Cardiac muscle cell (in vitro differentiated cells and primary cell): ENCODE results near the gene ELAPOR2. TPM values are rescaled to one million over a fixed set of nuclear protein-coding genes. Genes with fewer than 3 reads are reported as not detected.

Experiments used
- DNase-seq, 2 donors: peaks; one replicate each; pipeline versions ENCODE4 v3.0.0 to v3.0.0-alpha.2; 2010 to 2017; ENCODE audit warnings: low read depth in 1 of 2, low spot score in 1 of 2
- H3K27ac ChIP-seq: fragments of 200-600 bp; sonication (generic); 2 replicates; pipeline ENCODE4 v1.5.1; 2016
- H3K27me3 ChIP-seq: fragments of 200-600 bp; sonication (generic); 2 replicates; pipeline ENCODE4 v1.6.0; 2016; ENCODE audit warnings: control low read depth
- H3K36me3 ChIP-seq: fragments of 200-600 bp; sonication (generic); 2 replicates; pipeline ENCODE4 v1.5.1; 2016; ENCODE audit warnings: control low read depth
- H3K4me1 ChIP-seq: fragments of 200-600 bp; sonication (generic); 2 replicates; pipeline ENCODE4 v1.8.1; 2017; ENCODE audit warnings: low read depth, mild to moderate bottlenecking, mixed run types
- H3K4me3 ChIP-seq: fragments of 200-600 bp; sonication (generic); 2 replicates; pipeline ENCODE4 v1.5.1; 2016; ENCODE audit warnings: mild to moderate bottlenecking
- H3K9me3 ChIP-seq: fragments of 200-600 bp; sonication (generic); 2 replicates; pipeline ENCODE4 v1.5.1; 2017; ENCODE audit warnings: low read depth, mild to moderate bottlenecking, control low read depth
- polyA plus RNA-seq: library from polyadenylated mRNA; unstranded; fragments of >200 nt; fragmentation: Nextera tagmentation; extraction: Ambion mirVana; gene quantifications from 2 replicates; pipeline ENCODE4 v1.2.1, GENCODE V29; 2016
- total RNA-seq: library from RNA; depleted of rRNA; stranded (reverse); fragments of >200 nt; gene quantifications from 2 replicates; pipeline ENCODE4 v1.2.3, GENCODE V29; 2016
- TF ChIP-seq, protein P1 (sequence below): IDR thresholded peaks from 2 replicates; pipeline ENCODE4 v1.5.1; 2012; ENCODE audit warnings: low read depth, mild to moderate bottlenecking, low read length

Gene ELAPOR2
- total and polyA plus RNA-seq, 2 experiments from 2014 or later = 35.8 to 50.6 TPM

DNA sequence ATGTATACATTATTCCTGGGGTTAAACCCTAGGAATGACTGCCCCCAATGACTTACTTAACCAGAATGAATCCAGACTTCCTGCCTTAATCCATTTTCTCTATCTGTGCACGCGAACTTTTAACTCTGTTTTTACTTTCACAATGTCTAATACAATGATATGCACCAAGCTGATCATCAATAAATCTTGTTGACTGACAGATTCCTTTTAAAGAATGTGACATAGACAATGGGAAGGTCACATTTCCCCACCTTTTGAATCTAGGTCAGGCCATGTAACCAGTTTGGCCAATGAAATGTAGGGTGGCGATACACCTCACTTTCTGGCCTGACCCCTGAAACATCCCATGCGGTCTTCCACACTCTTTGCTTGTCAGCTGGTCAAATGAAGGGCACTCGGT, 23.2 kb upstream of the ELAPOR2 start:
- no peaks in the 10 kb centered on the region for H3K36me3 ChIP-seq
- H3K4me3 ChIP-seq = no peak overlapping the region
- no peak overlapping the region for H3K27ac ChIP-seq
- TF ChIP-seq, protein P1, sequence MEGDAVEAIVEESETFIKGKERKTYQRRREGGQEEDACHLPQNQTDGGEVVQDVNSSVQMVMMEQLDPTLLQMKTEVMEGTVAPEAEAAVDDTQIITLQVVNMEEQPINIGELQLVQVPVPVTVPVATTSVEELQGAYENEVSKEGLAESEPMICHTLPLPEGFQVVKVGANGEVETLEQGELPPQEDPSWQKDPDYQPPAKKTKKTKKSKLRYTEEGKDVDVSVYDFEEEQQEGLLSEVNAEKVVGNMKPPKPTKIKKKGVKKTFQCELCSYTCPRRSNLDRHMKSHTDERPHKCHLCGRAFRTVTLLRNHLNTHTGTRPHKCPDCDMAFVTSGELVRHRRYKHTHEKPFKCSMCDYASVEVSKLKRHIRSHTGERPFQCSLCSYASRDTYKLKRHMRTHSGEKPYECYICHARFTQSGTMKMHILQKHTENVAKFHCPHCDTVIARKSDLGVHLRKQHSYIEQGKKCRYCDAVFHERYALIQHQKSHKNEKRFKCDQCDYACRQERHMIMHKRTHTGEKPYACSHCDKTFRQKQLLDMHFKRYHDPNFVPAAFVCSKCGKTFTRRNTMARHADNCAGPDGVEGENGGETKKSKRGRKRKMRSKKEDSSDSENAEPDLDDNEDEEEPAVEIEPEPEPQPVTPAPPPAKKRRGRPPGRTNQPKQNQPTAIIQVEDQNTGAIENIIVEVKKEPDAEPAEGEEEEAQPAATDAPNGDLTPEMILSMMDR = no peak
- DNase-seq = no peak
- no peaks in the 10 kb centered on the region for H3K27me3 ChIP-seq
- no peaks in the 10 kb centered on the region for H3K4me1 ChIP-seq
- H3K9me3 ChIP-seq = no peaks in the 10 kb centered on the region

DNA sequence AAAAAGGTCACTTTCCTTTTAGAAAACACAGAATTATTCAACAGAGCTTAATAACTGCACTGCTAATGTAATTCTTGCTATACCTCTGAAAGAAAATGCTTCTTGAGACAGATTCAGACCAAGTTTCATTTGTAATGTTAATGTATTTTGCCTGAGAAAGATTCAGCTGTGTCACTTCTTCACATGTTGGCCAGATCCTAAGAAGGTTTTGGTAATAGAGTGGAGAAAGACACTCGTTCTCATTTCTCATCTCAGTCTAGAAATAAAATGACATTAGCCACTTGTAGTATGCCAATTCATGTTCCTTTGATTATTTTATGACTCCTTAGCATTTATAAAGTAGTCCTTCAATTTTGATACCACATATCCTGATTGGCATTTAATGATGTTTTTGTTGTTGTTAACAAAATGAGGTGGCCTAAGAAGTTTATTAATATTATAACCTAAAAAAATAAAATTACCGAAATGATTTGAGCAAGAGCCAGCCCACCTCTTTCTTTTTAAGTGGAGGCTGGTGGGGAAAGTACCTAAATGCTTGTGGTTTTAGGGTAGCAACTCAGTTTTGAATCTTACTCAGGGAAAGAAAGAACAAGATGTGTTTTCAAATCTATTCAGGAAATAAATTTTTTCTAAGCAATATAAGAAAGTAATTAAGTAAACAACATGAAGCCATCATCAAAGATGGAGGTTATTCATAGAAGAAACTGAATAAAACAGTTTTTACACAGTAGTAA, 16.4 kb upstream of the ELAPOR2 start:
- no peak for DNase-seq
- TF ChIP-seq, protein P1 = no peak

DNA sequence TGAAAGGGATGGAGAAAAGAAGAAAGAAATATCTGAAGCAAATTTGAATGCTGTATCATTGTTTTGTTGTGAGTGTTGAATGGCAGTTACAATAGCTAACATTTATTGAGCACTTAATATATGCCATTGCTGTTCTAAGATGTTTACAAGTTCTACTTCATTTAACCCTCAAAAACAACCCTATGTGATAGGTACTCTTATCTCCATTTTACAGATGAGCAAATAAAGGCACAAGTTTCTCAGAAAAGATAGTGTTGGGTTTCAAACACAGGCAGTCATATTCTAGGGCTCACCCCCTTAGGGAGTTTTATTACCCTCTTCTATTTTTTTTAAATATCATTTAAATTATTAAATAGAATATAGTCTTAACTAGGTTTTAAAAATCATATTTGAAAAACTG, 8.3 kb upstream of the ELAPOR2 start:
- no peak for DNase-seq
- H3K4me3 ChIP-seq = no peak overlapping the region
- TF ChIP-seq, protein P1 = no peak
- H3K4me1 ChIP-seq = no peaks in the 10 kb centered on the region
- no peaks in the 10 kb centered on the region for H3K27me3 ChIP-seq
- H3K9me3 ChIP-seq = no peaks in the 10 kb centered on the region
- no peaks in the 10 kb centered on the region for H3K36me3 ChIP-seq
- no peak overlapping the region for H3K27ac ChIP-seq

More for the DNA sequence above, 16.4 kb upstream of the ELAPOR2 start:
- no peaks in the 10 kb centered on the region for H3K9me3 ChIP-seq
- H3K27me3 ChIP-seq = no peaks in the 10 kb centered on the region
- H3K4me3 ChIP-seq = no peak overlapping the region
- H3K4me1 ChIP-seq = no peaks in the 10 kb centered on the region
- no peak overlapping the region for H3K27ac ChIP-seq
- H3K36me3 ChIP-seq = no peaks in the 10 kb centered on the region

- no peaks in the 10 kb centered on the region for H3K27me3 ChIP-seq
- peak overlapping the region; percentile 1 for H3K27ac ChIP-seq
- DNase-seq = no peak
- no peaks in the 10 kb centered on the region for H3K9me3 ChIP-seq
- H3K4me1 ChIP-seq = peaks cover 4% of the 10 kb centered on the region
- H3K4me3 ChIP-seq = peak overlapping the region; percentile 90
- H3K36me3 ChIP-seq = no peaks in the 10 kb centered on the region
- TF ChIP-seq, protein P1 = no peak
Observed at GRCh38 chr7:87060288-87060537, 759 bp upstream of the ELAPOR2 start.

DNA sequence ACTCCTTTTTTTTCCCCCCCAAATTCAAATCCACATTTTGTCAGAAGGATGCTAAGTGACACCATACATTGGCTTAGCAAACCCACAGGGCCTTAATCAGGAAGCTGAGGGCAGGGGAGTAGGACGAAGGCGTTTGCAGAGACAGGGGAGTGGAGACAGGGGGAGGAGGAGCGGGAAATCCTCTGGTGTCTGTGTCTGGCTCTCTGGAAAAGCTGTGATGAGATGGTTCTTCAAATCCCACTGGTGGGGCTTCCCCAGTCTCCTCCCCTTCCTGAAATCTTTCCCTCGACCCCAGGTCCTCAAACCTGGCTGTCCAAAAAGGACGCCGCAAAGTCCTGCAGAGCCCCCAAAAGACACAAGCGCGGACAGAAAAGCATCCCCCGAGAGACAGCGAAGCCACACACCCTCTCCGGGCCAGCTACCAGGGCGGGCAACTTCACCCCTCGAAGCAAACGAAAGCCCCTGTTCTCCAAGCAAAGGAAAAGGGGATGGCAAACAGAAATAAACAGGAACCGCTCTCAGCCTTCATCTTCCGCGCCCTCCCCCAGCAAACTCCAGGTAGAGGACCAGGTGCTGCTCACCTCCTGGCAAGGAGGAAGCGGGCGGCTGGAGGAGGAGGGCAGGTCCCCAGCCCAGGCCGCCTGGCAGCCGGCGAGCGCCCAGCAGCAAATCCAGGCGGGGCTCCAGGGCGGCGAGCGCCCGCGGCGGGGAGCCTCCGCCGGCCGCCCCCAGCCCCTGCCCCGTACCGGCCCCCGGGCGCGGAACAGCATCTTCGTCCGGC, 520 bp downstream of the ELAPOR2 start:
- TF ChIP-seq, protein P1 = no peak
- Histone ChIP-seq H3K4me3 (peak overlapping the region; percentile 90), H3K4me1 (peaks cover 4% of the 10 kb centered on the region), H3K27ac (peak overlapping the region; percentile 1), H3K9me3 (no peaks in the 10 kb centered on the region), H3K27me3 (no peaks in the 10 kb centered on the region), H3K36me3 (no peaks in the 10 kb centered on the region)
- DNase-seq = peak; percentile 4 to 32
